GM19240 (cell line): ENCODE results near the gene CELF5.
"Not testable (repeated sequence)": the region's sequence is repeated elsewhere in the genome, so short reads cannot be mapped to it uniquely, and the experiment has no call there.

ENCODE experiments used
- DNase-seq: peaks from one replicate; pipeline ENCODE4 v3.0.0; 2011; ENCODE audit warnings: low spot score; ENCODE audit not compliant: insufficient read length

CELF5 gene

GRCh38 chr19:3207461-3208242 is 16.8 kb upstream of the CELF5 start:
- DNase-seq = no peak

- DNase-seq = no peak
Measured at GRCh38 chr19:3208317-3209207, 15.9 kb upstream of the CELF5 start.

- DNase-seq = peak; percentile 86
Measured at GRCh38 chr19:3210347-3211017, 14.0 kb upstream of the CELF5 start.

GRCh38 chr19:3211191-3211590 is 13.3 kb upstream of the CELF5 start:
- no peak for DNase-seq

- no peak for DNase-seq
Measured at GRCh38 chr19:3213159-3213558, 11.3 kb upstream of the CELF5 start.

- DNase-seq = no peak
Measured at GRCh38 chr19:3216874-3217273, 7.6 kb upstream of the CELF5 start.

GRCh38 chr19:3220576-3220975 is 3.9 kb upstream of the CELF5 start:
- no peak for DNase-seq

- not testable (repeated sequence) for DNase-seq
Measured at GRCh38 chr19:3221576-3221975, 2.9 kb upstream of the CELF5 start.

GRCh38 chr19:3222709-3223108 is 1.8 kb upstream of the CELF5 start:
- DNase-seq = no peak

- no peak for DNase-seq
Measured at GRCh38 chr19:3225169-3225485, 666 bp downstream of the CELF5 start.

- DNase-seq = no peak
Measured at GRCh38 chr19:3225677-3226093, 1.2 kb downstream of the CELF5 start.

GRCh38 chr19:3227054-3227626 is 2.7 kb downstream of the CELF5 start:
- no peak for DNase-seq

- no peak for DNase-seq
Measured at GRCh38 chr19:3229346-3229743, 4.9 kb downstream of the CELF5 start.

GRCh38 chr19:3229888-3230496 is 5.5 kb downstream of the CELF5 start:
- DNase-seq = no peak

- DNase-seq = no peak
Measured at GRCh38 chr19:3231288-3231687, 6.8 kb downstream of the CELF5 start.

GRCh38 chr19:3233116-3233515 is 8.7 kb downstream of the CELF5 start:
- DNase-seq = no peak

- DNase-seq = no peak
Measured at GRCh38 chr19:3233831-3234230, 9.4 kb downstream of the CELF5 start.

GRCh38 chr19:3234800-3235199 is 10.3 kb downstream of the CELF5 start:
- DNase-seq = no peak

- not testable (repeated sequence) for DNase-seq
Measured at GRCh38 chr19:3235604-3236003, 11.1 kb downstream of the CELF5 start.

- DNase-seq = no peak
Measured at GRCh38 chr19:3236272-3236671, 11.8 kb downstream of the CELF5 start.

GRCh38 chr19:3238066-3238561 is 13.7 kb downstream of the CELF5 start:
- DNase-seq = no peak
